Measurements from ENCODE around the gene TCF4. TPM values are rescaled to one million over a fixed set of nuclear protein-coding genes. Genes with fewer than 3 reads are reported as not detected.

Gene TCF4
- total RNA-seq, 1 experiment from 2014 or later, result 104 TPM

DNA sequence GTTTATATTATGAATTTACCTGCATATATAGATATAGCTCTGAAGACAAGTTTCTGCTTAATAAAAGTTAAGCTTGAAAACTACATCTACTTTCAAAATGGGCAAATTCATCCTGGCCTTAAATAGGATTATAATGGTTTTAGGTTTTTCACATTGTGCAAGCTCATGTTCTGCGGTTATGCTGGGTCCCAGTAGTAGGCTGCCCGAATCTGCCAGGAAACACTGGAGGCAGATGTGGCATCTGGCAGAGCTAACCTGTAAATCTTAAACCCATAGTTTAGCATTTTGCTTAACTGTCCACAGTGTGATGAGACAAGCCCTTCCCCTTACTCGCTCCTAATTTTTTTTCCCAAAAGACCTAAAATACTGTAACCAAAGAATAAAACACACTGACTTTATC lies 234.2 kb downstream of the TCF4 start:
- peaks cover 33% of the 10 kb centered on the region for H3K27me3 Mint-ChIP-seq (ENCODE audit: low read depth)
- peaks cover 75% of the 10 kb centered on the region for H3K4me1 Mint-ChIP-seq
- CTCF ChIA-PET, result interaction anchor here (0.9 to 1.5 kb wide), 2 partner anchors 10 to 31 kb away, joined by 4 to 5 read pairs; no protein-coding TSS in a partner anchor

More for the DNA sequence above, 234.2 kb downstream of the TCF4 start:
- H3K9me3 Mint-ChIP-seq, result no peaks in the 10 kb centered on the region
- POLR2A ChIA-PET, result no interaction called here
- TF ChIP-seq, protein P1, sequence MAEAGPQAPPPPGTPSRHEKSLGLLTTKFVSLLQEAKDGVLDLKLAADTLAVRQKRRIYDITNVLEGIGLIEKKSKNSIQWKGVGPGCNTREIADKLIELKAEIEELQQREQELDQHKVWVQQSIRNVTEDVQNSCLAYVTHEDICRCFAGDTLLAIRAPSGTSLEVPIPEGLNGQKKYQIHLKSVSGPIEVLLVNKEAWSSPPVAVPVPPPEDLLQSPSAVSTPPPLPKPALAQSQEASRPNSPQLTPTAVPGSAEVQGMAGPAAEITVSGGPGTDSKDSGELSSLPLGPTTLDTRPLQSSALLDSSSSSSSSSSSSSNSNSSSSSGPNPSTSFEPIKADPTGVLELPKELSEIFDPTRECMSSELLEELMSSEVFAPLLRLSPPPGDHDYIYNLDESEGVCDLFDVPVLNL (CRISPR knock-in tag; IDR thresholded peaks at IDR 0.05; ENCODE audit: borderline replicate concordance, low read depth), result no peak
- TF ChIP-seq HMGA2 (CRISPR knock-in tag; IDR thresholded peaks at IDR 0.05) (no peak), ZNF121 (CRISPR knock-in tag; IDR thresholded peaks at IDR 0.05) (no peak), NR3C1 (CRISPR knock-in tag; conservative IDR thresholded peaks at IDR 0.05; ENCODE audit: low read depth) (no peak), GTF2I (CRISPR knock-in tag; conservative IDR thresholded peaks at IDR 0.05) (no peak), TCF7 (CRISPR knock-in tag; IDR thresholded peaks at IDR 0.05; ENCODE audit: low read depth) (no peak), IRF2 (CRISPR knock-in tag; IDR thresholded peaks at IDR 0.05; ENCODE audit: borderline replicate concordance, low read depth) (no peak), ZNF396 (CRISPR knock-in tag; IDR thresholded peaks at IDR 0.05; ENCODE audit: borderline replicate concordance) (no peak), ZNF138 (CRISPR knock-in tag; conservative IDR thresholded peaks at IDR 0.05) (no peak), SMAD3 (CRISPR knock-in tag; IDR thresholded peaks at IDR 0.05; ENCODE audit: borderline replicate concordance) (no peak)
- TF ChIP-seq, protein P2, sequence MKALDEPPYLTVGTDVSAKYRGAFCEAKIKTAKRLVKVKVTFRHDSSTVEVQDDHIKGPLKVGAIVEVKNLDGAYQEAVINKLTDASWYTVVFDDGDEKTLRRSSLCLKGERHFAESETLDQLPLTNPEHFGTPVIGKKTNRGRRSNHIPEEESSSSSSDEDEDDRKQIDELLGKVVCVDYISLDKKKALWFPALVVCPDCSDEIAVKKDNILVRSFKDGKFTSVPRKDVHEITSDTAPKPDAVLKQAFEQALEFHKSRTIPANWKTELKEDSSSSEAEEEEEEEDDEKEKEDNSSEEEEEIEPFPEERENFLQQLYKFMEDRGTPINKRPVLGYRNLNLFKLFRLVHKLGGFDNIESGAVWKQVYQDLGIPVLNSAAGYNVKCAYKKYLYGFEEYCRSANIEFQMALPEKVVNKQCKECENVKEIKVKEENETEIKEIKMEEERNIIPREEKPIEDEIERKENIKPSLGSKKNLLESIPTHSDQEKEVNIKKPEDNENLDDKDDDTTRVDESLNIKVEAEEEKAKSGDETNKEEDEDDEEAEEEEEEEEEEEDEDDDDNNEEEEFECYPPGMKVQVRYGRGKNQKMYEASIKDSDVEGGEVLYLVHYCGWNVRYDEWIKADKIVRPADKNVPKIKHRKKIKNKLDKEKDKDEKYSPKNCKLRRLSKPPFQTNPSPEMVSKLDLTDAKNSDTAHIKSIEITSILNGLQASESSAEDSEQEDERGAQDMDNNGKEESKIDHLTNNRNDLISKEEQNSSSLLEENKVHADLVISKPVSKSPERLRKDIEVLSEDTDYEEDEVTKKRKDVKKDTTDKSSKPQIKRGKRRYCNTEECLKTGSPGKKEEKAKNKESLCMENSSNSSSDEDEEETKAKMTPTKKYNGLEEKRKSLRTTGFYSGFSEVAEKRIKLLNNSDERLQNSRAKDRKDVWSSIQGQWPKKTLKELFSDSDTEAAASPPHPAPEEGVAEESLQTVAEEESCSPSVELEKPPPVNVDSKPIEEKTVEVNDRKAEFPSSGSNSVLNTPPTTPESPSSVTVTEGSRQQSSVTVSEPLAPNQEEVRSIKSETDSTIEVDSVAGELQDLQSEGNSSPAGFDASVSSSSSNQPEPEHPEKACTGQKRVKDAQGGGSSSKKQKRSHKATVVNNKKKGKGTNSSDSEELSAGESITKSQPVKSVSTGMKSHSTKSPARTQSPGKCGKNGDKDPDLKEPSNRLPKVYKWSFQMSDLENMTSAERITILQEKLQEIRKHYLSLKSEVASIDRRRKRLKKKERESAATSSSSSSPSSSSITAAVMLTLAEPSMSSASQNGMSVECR (CRISPR knock-in tag; IDR thresholded peaks at IDR 0.05; ENCODE audit: borderline replicate concordance), result no peak
- TF ChIP-seq, protein P3, sequence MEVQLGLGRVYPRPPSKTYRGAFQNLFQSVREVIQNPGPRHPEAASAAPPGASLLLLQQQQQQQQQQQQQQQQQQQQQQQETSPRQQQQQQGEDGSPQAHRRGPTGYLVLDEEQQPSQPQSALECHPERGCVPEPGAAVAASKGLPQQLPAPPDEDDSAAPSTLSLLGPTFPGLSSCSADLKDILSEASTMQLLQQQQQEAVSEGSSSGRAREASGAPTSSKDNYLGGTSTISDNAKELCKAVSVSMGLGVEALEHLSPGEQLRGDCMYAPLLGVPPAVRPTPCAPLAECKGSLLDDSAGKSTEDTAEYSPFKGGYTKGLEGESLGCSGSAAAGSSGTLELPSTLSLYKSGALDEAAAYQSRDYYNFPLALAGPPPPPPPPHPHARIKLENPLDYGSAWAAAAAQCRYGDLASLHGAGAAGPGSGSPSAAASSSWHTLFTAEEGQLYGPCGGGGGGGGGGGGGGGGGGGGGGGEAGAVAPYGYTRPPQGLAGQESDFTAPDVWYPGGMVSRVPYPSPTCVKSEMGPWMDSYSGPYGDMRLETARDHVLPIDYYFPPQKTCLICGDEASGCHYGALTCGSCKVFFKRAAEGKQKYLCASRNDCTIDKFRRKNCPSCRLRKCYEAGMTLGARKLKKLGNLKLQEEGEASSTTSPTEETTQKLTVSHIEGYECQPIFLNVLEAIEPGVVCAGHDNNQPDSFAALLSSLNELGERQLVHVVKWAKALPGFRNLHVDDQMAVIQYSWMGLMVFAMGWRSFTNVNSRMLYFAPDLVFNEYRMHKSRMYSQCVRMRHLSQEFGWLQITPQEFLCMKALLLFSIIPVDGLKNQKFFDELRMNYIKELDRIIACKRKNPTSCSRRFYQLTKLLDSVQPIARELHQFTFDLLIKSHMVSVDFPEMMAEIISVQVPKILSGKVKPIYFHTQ (CRISPR knock-in tag; IDR thresholded peaks at IDR 0.05), result no peak
- TF ChIP-seq, protein P4, sequence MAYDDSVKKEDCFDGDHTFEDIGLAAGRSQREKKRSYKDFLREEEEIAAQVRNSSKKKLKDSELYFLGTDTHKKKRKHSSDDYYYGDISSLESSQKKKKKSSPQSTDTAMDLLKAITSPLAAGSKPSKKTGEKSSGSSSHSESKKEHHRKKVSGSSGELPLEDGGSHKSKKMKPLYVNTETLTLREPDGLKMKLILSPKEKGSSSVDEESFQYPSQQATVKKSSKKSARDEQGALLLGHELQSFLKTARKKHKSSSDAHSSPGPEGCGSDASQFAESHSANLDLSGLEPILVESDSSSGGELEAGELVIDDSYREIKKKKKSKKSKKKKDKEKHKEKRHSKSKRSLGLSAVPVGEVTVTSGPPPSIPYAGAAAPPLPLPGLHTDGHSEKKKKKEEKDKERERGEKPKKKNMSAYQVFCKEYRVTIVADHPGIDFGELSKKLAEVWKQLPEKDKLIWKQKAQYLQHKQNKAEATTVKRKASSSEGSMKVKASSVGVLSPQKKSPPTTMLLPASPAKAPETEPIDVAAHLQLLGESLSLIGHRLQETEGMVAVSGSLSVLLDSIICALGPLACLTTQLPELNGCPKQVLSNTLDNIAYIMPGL (CRISPR knock-in tag; IDR thresholded peaks at IDR 0.05), result no peak
- TF ChIP-seq, protein P5, sequence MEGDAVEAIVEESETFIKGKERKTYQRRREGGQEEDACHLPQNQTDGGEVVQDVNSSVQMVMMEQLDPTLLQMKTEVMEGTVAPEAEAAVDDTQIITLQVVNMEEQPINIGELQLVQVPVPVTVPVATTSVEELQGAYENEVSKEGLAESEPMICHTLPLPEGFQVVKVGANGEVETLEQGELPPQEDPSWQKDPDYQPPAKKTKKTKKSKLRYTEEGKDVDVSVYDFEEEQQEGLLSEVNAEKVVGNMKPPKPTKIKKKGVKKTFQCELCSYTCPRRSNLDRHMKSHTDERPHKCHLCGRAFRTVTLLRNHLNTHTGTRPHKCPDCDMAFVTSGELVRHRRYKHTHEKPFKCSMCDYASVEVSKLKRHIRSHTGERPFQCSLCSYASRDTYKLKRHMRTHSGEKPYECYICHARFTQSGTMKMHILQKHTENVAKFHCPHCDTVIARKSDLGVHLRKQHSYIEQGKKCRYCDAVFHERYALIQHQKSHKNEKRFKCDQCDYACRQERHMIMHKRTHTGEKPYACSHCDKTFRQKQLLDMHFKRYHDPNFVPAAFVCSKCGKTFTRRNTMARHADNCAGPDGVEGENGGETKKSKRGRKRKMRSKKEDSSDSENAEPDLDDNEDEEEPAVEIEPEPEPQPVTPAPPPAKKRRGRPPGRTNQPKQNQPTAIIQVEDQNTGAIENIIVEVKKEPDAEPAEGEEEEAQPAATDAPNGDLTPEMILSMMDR (IDR thresholded peaks at IDR 0.05), result no peak
- H3K27ac Mint-ChIP-seq, result no peak overlapping the region
- DNase-seq (ENCODE audit: low spot score), result no peak
- no peak for ATAC-seq
- no peaks in the 10 kb centered on the region for H3K36me3 Mint-ChIP-seq
- H3K4me3 Mint-ChIP-seq, result no peak overlapping the region

All from WTC11 (cell line).